ENCODE data around the gene ADCK2.
"Not testable (repeated sequence)": the region's sequence is repeated elsewhere in the genome, so short reads cannot be mapped to it uniquely, and the experiment has no call there.

ADCK2 gene

GRCh38 chr7:140697447-140698143, 24.9 kb downstream of the ADCK2 start:
- no peak for DNase-seq (ENCODE audit: low read depth, low spot score)
- Histone ChIP-seq H3K9me3 (ENCODE audit: low read depth, low read length) (no peaks in the 10 kb centered on the region), H3K9ac (ENCODE audit: insufficient read length) (peak overlapping the region; percentile 76), H3K36me3 (ENCODE audit: insufficient read depth, low read length) (no peaks in the 10 kb centered on the region; the same call in 1 of the 2 replicates), H3K27ac (no peak overlapping the region), H3K4me3 (peak overlapping the region; percentile 94)
- TF ChIP-seq POLR2AphosphoS5 (IDR thresholded peaks at IDR 0.05; ENCODE audit: borderline replicate concordance, low read depth, low read length) (no peak), FOXP2 (optimal IDR thresholded peaks at IDR 0.05; ENCODE audit: control extremely low read depth, extremely low read length, insufficient read depth) (no peak), EZH2 (IDR thresholded peaks at IDR 0.05) (no peak)

DNA sequence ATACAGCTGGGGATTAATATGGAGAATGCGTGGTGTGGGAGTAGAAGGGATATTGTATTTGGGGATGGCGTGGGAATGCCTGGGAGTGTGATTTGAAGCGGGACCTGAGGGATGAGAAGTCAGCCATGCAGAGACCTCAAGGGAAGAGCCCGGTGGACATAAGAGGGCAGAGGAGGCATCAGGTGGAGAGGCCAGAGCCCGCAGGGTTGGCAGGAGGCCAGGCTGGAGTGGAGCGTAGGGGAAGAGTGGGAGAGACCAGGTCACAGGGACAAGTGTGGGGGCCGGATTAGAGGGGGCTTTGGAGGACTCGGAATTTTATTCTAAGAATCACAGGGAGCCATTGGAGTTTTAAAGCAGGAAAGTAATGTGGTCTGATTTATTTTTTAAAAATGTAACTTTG, 25.7 kb downstream of the ADCK2 start:
- Histone ChIP-seq H3K9ac (ENCODE audit: insufficient read length) (no peak overlapping the region), H3K36me3 (ENCODE audit: insufficient read depth, low read length) (peaks cover 7% of the 10 kb centered on the region; the same call in 1 of the 2 replicates), H3K9me3 (ENCODE audit: low read depth, low read length) (no peaks in the 10 kb centered on the region), H3K4me3 (peak overlapping the region; percentile 94), H3K27ac (no peak overlapping the region)
- TF ChIP-seq EZH2 (IDR thresholded peaks at IDR 0.05) (no peak), POLR2AphosphoS5 (IDR thresholded peaks at IDR 0.05; ENCODE audit: borderline replicate concordance, low read depth, low read length) (no peak), FOXP2 (optimal IDR thresholded peaks at IDR 0.05; ENCODE audit: control extremely low read depth, extremely low read length, insufficient read depth) (no peak)
- no peak for DNase-seq (ENCODE audit: low read depth, low spot score)

- no peak overlapping the region for H3K4me3 ChIP-seq
- DNase-seq (ENCODE audit: low read depth, low spot score): no peak
- no peak overlapping the region for H3K27ac ChIP-seq
- peaks cover 32% of the 10 kb centered on the region for H3K36me3 ChIP-seq (ENCODE audit: insufficient read depth, low read length)
- H3K9me3 ChIP-seq (ENCODE audit: low read depth, low read length): no peaks in the 10 kb centered on the region
- no peak overlapping the region for H3K9ac ChIP-seq (ENCODE audit: insufficient read length)
- no peak for TF ChIP-seq POLR2AphosphoS5 (IDR thresholded peaks at IDR 0.05; ENCODE audit: borderline replicate concordance, low read depth, low read length)
- TF ChIP-seq EZH2 (IDR thresholded peaks at IDR 0.05): no peak
- no peak for TF ChIP-seq FOXP2 (optimal IDR thresholded peaks at IDR 0.05; ENCODE audit: control extremely low read depth, extremely low read length, insufficient read depth)
Measured at GRCh38 chr7:140702774-140703173, 30.0 kb downstream of the ADCK2 start.

GRCh38 chr7:140704205-140704604, 31.5 kb downstream of the ADCK2 start:
- H3K27ac ChIP-seq: no peak overlapping the region
- H3K9me3 ChIP-seq (ENCODE audit: low read depth, low read length): no peaks in the 10 kb centered on the region
- H3K9ac ChIP-seq (ENCODE audit: insufficient read length): no peak overlapping the region
- TF ChIP-seq EZH2 (IDR thresholded peaks at IDR 0.05) (no peak), FOXP2 (optimal IDR thresholded peaks at IDR 0.05; ENCODE audit: control extremely low read depth, extremely low read length, insufficient read depth) (no peak), POLR2AphosphoS5 (IDR thresholded peaks at IDR 0.05; ENCODE audit: borderline replicate concordance, low read depth, low read length) (no peak)
- H3K36me3 ChIP-seq (ENCODE audit: insufficient read depth, low read length): peaks cover 32% of the 10 kb centered on the region
- H3K4me3 ChIP-seq: no peak overlapping the region
- no peak for DNase-seq (ENCODE audit: low read depth, low spot score)

GRCh38 chr7:140707132-140707531, 34.4 kb downstream of the ADCK2 start:
- Histone ChIP-seq H3K27ac (no peak overlapping the region), H3K4me3 (no peak overlapping the region), H3K36me3 (ENCODE audit: insufficient read depth, low read length) (peaks cover 32% of the 10 kb centered on the region), H3K9ac (ENCODE audit: insufficient read length) (no peak overlapping the region), H3K9me3 (ENCODE audit: low read depth, low read length) (no peaks in the 10 kb centered on the region)
- no peak for DNase-seq (ENCODE audit: low read depth, low spot score)
- no peak for TF ChIP-seq EZH2 (IDR thresholded peaks at IDR 0.05)
- TF ChIP-seq FOXP2 (optimal IDR thresholded peaks at IDR 0.05; ENCODE audit: control extremely low read depth, extremely low read length, insufficient read depth): no peak
- no peak for TF ChIP-seq POLR2AphosphoS5 (IDR thresholded peaks at IDR 0.05; ENCODE audit: borderline replicate concordance, low read depth, low read length)

DNA sequence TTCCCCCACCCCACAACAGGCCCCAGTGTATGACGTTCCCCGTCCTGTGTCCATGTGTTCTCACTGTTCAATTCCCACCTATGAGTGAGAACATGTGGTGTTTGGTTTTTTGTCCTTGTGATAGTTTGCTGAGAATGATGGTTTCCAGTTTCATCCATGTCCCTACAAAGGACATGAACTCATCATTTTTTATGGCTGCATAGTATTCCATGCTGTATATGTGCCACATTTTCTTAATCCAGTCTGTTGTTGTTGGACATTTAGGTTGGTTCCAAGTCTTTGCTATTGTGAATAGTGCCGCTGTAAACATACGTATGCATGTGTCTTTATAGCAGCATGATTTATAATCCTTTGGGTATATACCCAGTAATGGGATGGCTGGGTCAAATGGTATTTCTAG, 36.0 kb downstream of the ADCK2 start:
- not testable (repeated sequence) for H3K27ac ChIP-seq; H3K9ac ChIP-seq (ENCODE audit: insufficient read length); H3K4me3 ChIP-seq; H3K9me3 ChIP-seq (ENCODE audit: low read depth, low read length); DNase-seq (ENCODE audit: low read depth, low spot score)
- peaks cover 26% of the 10 kb centered on the region for H3K36me3 ChIP-seq (ENCODE audit: insufficient read depth, low read length)

GRCh38 chr7:140712392-140712791, 39.6 kb downstream of the ADCK2 start:
- not testable (repeated sequence) for DNase-seq (ENCODE audit: low read depth, low spot score); H3K36me3 ChIP-seq (ENCODE audit: insufficient read depth, low read length); H3K27ac ChIP-seq; H3K4me3 ChIP-seq; H3K9ac ChIP-seq (ENCODE audit: insufficient read length); H3K9me3 ChIP-seq (ENCODE audit: low read depth, low read length)

DNA sequence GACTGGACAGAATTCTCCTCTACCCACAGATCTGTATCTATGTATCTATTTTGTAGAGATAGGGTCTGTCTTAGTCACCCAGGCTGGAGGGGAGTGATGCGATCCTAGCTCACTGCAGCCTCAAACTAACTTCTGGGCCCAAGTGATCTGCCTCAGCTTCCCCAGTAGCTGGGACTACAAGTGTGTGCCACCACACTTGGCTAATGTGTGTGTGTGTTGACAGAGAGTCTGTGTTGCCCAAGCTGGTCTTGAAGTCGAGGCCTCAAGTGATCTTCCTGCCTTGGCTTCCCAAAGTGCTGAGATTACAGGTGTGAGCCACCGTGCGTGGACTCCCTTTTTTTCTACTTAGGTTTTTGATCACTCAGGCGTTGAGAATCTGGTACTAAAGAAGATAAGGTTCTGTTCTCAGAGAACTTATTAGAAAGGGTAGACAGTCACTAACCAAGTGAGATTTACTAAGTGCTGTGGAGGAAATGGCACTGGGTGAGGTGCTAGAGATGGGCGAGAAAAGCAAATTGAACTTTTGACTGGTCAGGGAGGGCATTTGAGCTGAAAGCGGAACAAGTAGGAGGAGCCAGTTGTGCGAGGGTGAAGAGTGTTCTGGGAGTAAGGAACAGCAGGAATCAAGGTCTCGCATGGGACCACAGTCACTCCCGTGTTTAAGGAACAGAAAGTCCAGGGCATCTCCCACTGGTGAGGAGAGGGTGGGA, 41.7 kb downstream of the ADCK2 start:
- no peaks in the 10 kb centered on the region for H3K9me3 ChIP-seq (ENCODE audit: low read depth, low read length)
- TF ChIP-seq FOXP2 (optimal IDR thresholded peaks at IDR 0.05; ENCODE audit: control extremely low read depth, extremely low read length, insufficient read depth): no peak
- no peak for TF ChIP-seq EZH2 (IDR thresholded peaks at IDR 0.05)
- TF ChIP-seq POLR2AphosphoS5 (IDR thresholded peaks at IDR 0.05; ENCODE audit: borderline replicate concordance, low read depth, low read length): no peak
- no peak for DNase-seq (ENCODE audit: low read depth, low spot score)
- no peak overlapping the region for H3K27ac ChIP-seq
- H3K9ac ChIP-seq (ENCODE audit: insufficient read length): no peak overlapping the region
- H3K4me3 ChIP-seq: no peak overlapping the region
- peaks cover 5% of the 10 kb centered on the region; the same call in 1 of the 2 replicates for H3K36me3 ChIP-seq (ENCODE audit: insufficient read depth, low read length)

- Histone ChIP-seq H3K36me3 (ENCODE audit: insufficient read depth, low read length) (no peaks in the 10 kb centered on the region; the same call in 1 of the 2 replicates), H3K4me3 (no peak overlapping the region), H3K27ac (no peak overlapping the region), H3K9me3 (ENCODE audit: low read depth, low read length) (no peaks in the 10 kb centered on the region), H3K9ac (ENCODE audit: insufficient read length) (no peak overlapping the region)
- DNase-seq (ENCODE audit: low read depth, low spot score): no peak
- no peak for TF ChIP-seq POLR2AphosphoS5 (IDR thresholded peaks at IDR 0.05; ENCODE audit: borderline replicate concordance, low read depth, low read length)
- TF ChIP-seq EZH2 (IDR thresholded peaks at IDR 0.05): no peak
- TF ChIP-seq FOXP2 (optimal IDR thresholded peaks at IDR 0.05; ENCODE audit: control extremely low read depth, extremely low read length, insufficient read depth): no peak
Measured at GRCh38 chr7:140719721-140720120, 47.0 kb downstream of the ADCK2 start.
